Stimulated activated naive CD4-positive, alpha-beta T cell treated with Interleukin-2 at 50 U/mL for 16 hours (primary cell): ENCODE data around the gene ARHGAP21.

Source experiments
- DNase-seq: peaks from one replicate; lab custom pipeline; 2025; lab: John Stamatoyannopoulos, UW

Gene ARHGAP21

GRCh38 chr10:24722676-24723385, 856 bp downstream of the ARHGAP21 start:
- DNase-seq: peak; percentile 42

DNA sequence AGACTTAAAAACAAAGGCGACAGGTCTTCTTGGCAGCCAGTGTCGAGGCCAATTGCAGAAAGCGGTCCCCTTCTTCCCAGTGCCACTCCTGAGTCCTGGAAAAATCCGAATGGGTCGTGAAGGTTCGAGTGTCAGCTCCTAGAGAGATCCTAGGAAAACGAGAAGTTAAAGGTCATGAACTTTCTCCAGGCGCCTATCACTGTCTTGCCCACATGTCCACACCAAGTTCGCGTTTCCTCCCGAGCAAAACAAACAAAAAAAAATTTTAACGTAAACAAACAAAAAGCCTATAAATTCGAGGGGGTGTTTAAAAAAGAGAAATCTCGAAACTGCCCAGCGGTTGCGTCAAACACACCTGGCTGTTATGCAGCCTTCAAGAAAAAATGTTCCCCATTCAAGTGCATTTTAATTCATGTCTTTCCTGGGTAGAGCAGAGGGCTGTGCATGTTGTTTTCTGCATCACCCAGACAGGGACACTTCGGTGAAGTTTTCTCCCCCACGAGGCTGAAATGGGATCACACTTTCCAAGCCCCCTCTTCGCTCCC, 1.5 kb downstream of the ARHGAP21 start:
- no peak for DNase-seq

- DNase-seq: no peak
These were observed 2.2 kb downstream of the ARHGAP21 start for GRCh38 chr10:24721229-24722106.

DNA sequence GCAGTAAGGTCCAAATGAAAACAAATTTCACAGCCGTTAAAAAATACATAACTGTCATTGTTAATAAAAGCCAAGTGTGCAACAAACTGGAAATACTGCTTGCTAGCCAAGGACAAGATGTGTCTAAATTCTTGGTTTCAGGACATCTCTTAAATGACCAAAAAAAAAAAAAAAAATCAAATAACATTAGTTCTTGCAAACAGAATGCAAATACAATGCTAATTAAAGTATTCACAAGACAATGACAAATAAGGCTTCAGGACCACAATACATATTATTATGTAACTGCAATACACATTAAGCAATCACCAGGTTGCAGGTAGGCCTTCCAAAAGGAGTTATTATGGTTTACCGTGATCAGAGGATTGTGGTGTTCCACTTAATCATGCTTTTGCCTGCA, 3.6 kb downstream of the ARHGAP21 start:
- DNase-seq: no peak

DNA sequence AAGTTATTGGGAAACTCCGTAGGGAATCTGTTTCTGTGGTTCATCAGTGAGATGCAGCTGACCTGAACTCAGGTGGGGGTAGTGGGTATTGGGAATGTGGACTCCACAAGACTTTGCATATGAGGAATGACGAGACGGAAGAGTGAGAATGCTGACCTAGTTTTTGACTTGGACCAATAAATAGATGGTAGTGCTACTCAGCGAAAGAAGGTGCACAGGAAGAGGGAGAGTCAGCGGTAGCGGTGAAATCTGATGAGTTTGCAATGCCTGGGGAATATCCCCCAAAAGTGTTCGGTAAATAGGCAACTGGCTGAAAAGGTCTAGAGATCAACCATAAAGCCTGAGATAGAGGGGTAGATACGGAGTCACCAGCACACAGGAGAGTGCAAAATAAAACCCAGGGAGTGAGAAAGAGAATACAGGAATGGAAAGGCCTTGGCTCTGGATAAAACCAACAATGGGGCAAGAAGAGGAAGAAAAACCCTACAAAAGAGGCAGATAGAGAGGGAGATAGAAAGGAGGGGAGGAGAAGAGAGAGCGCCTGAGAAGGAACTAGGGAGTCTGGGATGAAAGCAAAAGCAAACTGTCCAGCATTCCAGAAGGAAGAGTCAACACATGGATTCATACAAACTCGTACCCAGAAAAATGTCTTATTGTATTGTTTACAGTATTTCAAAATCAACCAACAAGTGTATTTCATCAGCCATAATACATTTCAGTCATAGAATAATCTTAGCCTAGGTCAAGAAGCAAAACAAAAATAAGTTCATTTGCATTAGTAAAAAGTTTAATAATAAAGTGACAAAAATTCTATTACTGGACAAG, 5.4 kb downstream of the ARHGAP21 start:
- no peak for DNase-seq

DNA sequence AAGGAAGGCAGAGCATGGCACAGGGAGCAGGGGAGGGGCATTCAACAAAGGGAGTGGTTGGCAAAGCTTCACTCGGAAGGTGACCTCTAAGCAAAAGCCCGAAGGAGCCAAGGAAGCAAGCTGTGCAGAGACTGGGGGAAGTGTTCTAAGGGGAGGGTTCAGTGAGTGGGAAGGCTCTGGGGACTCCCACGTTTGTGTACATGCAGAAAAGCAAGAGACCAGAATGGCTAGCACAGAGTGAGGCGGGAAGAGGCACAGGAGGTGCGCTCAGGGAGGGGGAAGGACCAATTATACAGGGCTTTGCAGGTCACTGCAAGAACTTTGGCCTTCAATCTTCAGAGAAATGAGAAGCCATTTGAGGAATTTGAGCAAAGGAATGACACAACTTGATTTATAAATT, 7.4 kb downstream of the ARHGAP21 start:
- no peak for DNase-seq

DNA sequence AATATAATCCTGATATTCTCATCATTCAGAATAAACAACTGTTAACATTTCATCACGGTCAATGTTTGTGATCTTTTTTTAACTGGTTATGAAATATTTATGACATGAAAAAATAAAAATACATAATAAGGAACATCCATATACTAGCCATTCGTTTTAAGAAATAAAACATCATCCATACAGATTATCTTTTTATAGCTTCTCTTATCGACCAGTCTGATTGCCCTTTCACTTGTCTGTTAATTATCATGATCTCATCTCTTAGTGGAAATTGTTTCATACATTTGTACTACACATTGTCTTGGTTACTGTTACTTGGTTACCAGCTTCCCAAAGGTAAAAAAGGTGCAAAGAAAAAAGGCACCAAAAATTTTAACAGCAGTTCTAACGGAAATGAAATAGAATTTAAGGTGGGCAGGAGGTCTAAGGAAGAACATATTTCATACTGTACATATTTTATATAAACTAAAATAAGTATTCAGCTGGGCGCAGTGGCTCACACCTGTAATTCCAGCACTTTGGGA, 8.4 kb downstream of the ARHGAP21 start:
- DNase-seq: no peak

DNA sequence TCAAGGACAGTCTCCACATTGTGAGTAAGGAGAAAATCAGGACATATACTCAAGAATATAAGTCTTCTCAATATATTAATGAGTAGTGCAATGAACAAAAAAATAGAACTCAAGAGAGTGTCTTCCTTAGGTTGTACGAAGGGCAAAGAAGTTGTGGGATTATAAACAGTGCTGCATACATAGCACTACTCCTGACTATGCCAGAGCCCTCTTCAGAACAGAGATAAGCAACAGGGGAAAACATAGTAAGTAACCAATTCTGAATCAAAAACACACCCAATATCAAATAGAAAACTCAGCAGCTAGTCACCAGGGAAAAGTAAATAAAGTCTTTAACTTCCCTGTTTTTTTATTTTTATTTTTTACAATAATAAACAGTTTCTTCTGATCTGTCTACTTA, 10.6 kb downstream of the ARHGAP21 start:
- DNase-seq: no peak

- no peak for DNase-seq
These were observed 12.2 kb downstream of the ARHGAP21 start for GRCh38 chr10:24711465-24711864.

DNA sequence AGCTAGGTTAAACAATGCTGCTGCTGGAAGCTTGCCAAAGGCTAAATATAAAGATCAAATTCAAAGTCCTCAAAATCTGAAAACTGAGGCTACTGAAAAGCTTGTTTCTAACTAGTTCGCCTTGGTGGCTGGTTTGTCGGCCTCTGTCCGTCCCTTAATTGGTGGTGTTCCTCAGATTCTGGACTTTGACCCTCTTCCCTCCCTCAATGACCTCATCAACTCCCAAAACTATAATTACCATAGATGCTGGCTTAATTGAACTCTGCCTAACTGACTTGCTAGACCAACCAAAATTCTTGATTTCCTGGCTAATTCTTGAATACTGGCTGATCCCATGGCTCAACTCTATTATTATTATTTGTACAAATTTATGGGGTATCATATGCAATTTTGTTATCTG, 15.6 kb downstream of the ARHGAP21 start:
- DNase-seq: no peak

GRCh38 chr10:24707445-24707844, 16.2 kb downstream of the ARHGAP21 start:
- no peak for DNase-seq

GRCh38 chr10:24706479-24707118, 17.1 kb downstream of the ARHGAP21 start:
- peak; percentile 3 for DNase-seq

GRCh38 chr10:24703700-24704099, 20.0 kb downstream of the ARHGAP21 start:
- no peak for DNase-seq

- no peak for DNase-seq
These were observed 22.2 kb downstream of the ARHGAP21 start for GRCh38 chr10:24701447-24701846.

- DNase-seq: no peak
These were observed 22.7 kb downstream of the ARHGAP21 start for GRCh38 chr10:24700948-24701347.

GRCh38 chr10:24698270-24698669, 25.4 kb downstream of the ARHGAP21 start:
- no peak for DNase-seq

DNA sequence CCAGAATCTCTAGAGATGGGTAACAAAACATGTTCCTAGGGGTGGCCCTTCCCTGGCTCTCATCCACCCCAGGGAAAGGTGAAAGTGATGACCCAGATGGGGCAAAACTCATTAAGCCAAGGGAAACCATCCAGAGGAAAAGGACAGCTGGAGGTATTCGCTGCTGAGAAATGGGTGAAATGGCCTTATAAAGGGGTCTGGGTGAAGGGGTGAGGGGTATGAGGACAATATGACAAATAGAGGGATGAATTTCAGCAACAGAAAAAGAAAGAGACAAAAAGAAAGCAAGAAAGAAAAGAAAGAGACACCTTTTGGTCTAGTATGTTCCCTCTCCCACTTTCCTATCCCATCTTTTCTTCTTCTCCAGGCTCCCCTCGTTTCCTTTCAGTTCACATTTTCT, 26.6 kb downstream of the ARHGAP21 start:
- DNase-seq: no peak

- DNase-seq: no peak
These were observed 28.2 kb downstream of the ARHGAP21 start for GRCh38 chr10:24695452-24695851.

- no peak for DNase-seq
These were observed 29.6 kb downstream of the ARHGAP21 start for GRCh38 chr10:24694086-24694485.

GRCh38 chr10:24690961-24691512, 32.6 kb downstream of the ARHGAP21 start:
- no peak for DNase-seq

- DNase-seq: no peak
These were observed 37.6 kb downstream of the ARHGAP21 start for GRCh38 chr10:24685958-24686540.
